NCI-H510A (cell line): ENCODE results near the gene OR2V2.

Experiments
- DNase-seq: peaks from one replicate; lab custom pipeline; 2025; lab: John Stamatoyannopoulos, UW

OR2V2 gene

DNA sequence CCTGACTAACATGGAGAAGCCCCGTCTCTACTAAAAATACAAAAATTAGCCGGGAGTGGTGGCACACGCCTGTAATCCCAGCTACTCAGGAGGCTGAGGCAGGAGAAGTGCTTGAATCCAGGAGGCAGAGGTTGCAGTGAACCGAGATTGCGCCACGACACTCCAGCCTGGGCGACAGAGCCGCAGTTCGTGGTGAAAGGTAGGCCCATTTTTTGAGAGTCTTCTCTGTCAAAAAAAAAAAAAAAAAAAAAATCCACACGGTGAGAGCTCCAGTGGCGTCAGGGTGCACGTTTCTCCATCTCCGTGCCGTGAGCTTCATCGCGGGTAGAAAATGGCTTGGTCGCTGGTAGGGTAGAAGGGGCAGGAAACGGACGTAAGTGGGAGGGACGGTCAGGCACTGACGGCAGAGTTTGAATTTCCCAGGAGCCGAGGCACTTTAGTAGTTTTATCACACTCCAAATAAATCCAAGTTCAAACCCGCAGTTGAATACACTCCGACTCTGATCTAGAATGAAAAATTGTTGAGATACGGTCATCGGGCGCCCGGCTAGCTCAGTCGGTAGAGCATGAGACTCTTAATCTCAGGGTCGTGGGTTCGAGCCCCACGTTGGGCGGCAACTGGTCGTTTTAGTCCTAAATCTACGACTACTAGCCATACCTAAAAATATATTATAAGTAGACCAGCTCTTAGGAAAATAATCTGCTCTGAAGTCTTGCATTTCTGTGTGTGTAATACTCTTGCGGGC is 60.0 kb downstream of the OR2V2 start:
- no peak for DNase-seq

DNA sequence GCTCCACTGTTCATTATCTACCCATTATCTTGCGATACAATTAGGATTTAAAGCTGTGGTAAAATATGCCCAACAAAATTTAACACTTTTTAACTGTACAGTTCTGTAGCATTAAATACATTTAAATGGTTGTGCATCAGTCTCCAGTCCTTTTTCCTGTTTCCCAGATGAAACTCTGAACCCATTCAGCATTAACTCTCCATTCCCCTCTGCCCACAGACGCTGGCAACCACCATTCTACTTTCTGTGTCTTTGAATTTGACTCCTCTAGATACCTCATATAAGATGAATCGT is 60.5 kb downstream of the OR2V2 start:
- no peak for DNase-seq
